ENCODE data around the gene FAM237A. TPM values are rescaled to one million over a fixed set of nuclear protein-coding genes. Genes with fewer than 3 reads are reported as not detected.

The FAM237A gene
- total RNA-seq, 1 experiment from 2014 or later, result not detected

- CTCF ChIA-PET, result no interaction called here
- TF ChIP-seq, protein P1, sequence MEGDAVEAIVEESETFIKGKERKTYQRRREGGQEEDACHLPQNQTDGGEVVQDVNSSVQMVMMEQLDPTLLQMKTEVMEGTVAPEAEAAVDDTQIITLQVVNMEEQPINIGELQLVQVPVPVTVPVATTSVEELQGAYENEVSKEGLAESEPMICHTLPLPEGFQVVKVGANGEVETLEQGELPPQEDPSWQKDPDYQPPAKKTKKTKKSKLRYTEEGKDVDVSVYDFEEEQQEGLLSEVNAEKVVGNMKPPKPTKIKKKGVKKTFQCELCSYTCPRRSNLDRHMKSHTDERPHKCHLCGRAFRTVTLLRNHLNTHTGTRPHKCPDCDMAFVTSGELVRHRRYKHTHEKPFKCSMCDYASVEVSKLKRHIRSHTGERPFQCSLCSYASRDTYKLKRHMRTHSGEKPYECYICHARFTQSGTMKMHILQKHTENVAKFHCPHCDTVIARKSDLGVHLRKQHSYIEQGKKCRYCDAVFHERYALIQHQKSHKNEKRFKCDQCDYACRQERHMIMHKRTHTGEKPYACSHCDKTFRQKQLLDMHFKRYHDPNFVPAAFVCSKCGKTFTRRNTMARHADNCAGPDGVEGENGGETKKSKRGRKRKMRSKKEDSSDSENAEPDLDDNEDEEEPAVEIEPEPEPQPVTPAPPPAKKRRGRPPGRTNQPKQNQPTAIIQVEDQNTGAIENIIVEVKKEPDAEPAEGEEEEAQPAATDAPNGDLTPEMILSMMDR (IDR thresholded peaks at IDR 0.05; ENCODE audit: unreplicated experiment), result no peak
- no peaks in the 10 kb centered on the region for H3K4me1 Mint-ChIP-seq (ENCODE audit: low read depth, unreplicated experiment)
- no peak overlapping the region for H3K27ac Mint-ChIP-seq (ENCODE audit: unreplicated experiment)
- intact Hi-C loops (cut with micrococcal nuclease; ENCODE audit: unreplicated experiment), result loop anchor here (10.0 kb wide), 1 partner anchor 286 kb away; no protein-coding TSS in a partner anchor
- DNase-seq, result no peak
- no peak overlapping the region for H3K4me3 Mint-ChIP-seq (ENCODE audit: low read depth, unreplicated experiment)
- H3K36me3 Mint-ChIP-seq (ENCODE audit: insufficient read depth, unreplicated experiment), result no peaks in the 10 kb centered on the region
- no TSS peak for BruUV-seq (replicated peaks)
- H3K27me3 Mint-ChIP-seq (ENCODE audit: unreplicated experiment), result peaks cover 18% of the 10 kb centered on the region
- H3K9me3 Mint-ChIP-seq (ENCODE audit: low read depth, unreplicated experiment), result no peaks in the 10 kb centered on the region
Observed at GRCh38 chr2:206698811-206699210, 56.5 kb downstream of the FAM237A start.

Other genes starting within 250 kb of the FAM237A start
- 6.1 and 6.8 TPM in 2 replicates for gene ADAM23, start 199.0 kb upstream of the FAM237A start, total RNA-seq (2022)
- not detected in 2 replicates for gene DYTN, start 75.9 kb downstream of the FAM237A start, total RNA-seq (2022)
- gene MDH1B, start 122.8 kb downstream of the FAM237A start, total RNA-seq (2022), result 0.94 and 1.9 TPM in 2 replicates
- 31.5 and 31.9 TPM in 2 replicates for gene FASTKD2, start 123.1 kb downstream of the FAM237A start, total RNA-seq (2022)

Data from Calu3 (cell line).